Non-pigmented ciliary epithelial cell (primary cell): ENCODE results near the gene SH3BGRL.
A peak's percentile ranks its signal among the peaks of the same experiment; 100 is the strongest.
"Not testable (repeated sequence)": the region's sequence is repeated elsewhere in the genome, so short reads cannot be mapped to it uniquely, and the experiment has no call there.

Experiments used
- DNase-seq: peaks from one replicate; pipeline ENCODE4 v3.0.0-alpha.2; 2010; ENCODE audit warnings: low read depth

Gene SH3BGRL

GRCh38 chrX:81259714-81260395 is 58.0 kb downstream of the SH3BGRL start:
- no peak for DNase-seq

DNA sequence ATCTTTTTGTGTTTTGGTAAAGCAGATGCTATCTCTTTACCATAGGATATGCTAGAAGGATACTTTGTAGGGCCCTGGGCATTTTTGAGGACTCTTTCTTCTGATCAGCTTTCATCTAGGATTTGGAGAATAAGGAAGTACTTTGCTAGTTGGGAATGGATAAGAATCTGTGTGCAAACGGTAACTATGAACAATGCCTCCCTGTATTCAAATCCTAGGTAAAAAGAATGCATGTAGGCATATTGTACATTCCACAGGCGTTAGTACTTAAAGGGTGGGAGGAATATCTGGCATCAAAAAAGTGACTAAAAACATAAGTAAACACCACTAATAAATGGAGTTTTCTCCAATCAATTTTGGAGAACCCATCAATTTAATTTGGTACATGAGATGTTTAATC is 59.7 kb downstream of the SH3BGRL start:
- DNase-seq: peak; percentile 43

GRCh38 chrX:81263059-81263458 is 61.2 kb downstream of the SH3BGRL start:
- no peak for DNase-seq

GRCh38 chrX:81278616-81279015 is 76.7 kb downstream of the SH3BGRL start:
- DNase-seq: no peak

- no peak for DNase-seq
These were observed 78.2 kb downstream of the SH3BGRL start for GRCh38 chrX:81280148-81280547.

- no peak for DNase-seq
These were observed 84.2 kb downstream of the SH3BGRL start for GRCh38 chrX:81286075-81286474.

- DNase-seq: no peak
These were observed 84.7 kb downstream of the SH3BGRL start for GRCh38 chrX:81286608-81287007.

- DNase-seq: no peak
These were observed 90.1 kb downstream of the SH3BGRL start for GRCh38 chrX:81291996-81292395.

DNA sequence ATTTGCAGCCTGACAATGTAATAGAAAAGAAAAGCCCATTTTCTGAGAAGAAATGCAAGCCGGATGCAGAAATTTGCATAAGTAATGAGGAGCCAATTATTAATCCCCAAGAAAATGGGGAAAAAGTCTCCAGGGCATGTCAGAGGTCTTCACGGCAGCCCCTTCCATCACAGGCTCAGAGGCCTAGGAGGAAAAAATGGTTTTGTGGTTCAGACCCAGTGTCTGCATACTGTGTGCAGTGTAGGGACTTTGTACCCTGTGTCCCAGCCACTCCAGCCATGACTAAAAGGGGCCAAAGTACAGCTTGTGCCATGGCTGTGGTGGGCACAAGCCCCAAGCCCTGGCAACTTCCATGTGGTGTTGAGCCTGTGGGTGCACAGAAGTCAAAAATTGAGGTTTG is 92.2 kb downstream of the SH3BGRL start:
- no peak for DNase-seq

GRCh38 chrX:81301877-81302276 is 100.0 kb downstream of the SH3BGRL start:
- no peak for DNase-seq

DNA sequence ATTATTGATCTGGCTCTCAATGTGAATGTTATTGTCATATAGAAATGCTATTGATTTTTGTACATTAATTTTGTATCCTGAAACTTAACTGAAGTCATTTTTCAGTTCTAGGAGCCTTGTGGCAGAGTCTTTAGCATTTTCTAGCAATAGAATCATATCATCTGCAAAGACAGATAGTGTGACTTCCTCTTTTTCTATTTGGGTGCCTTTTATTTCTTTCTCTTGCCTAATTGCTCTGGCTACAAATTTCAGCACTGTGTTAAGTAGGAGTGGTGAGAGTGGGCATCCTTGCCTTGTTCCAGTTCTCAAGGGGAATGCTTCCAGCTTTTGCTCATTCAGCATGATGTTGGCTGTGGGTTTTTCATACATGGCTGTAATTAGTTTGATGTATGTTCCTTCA is 102.7 kb downstream of the SH3BGRL start:
- no peak for DNase-seq

GRCh38 chrX:81305240-81305639 is 103.3 kb downstream of the SH3BGRL start:
- DNase-seq: no peak

- DNase-seq: no peak
These were observed 106.4 kb downstream of the SH3BGRL start for GRCh38 chrX:81308086-81308829.

DNA sequence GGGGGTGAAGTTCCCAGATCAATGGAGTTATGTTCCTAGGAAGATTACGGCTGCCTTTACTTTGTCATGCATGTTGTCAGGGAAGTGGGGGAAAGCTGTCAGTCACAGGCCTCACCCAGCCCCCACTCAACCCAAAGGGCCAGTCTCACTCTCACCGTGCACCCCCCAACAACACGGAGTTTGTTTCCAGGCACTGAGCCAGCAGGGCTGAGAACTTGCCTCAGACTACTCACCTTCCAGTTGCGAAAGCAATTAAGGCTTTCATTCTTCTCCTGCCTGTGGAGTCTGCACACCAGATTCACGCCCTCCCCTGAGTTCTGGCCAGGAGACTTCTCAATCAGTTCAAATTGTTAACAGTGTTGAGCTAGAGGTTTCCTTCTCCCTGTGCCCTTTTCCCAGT is 114.3 kb downstream of the SH3BGRL start:
- DNase-seq: no peak

GRCh38 chrX:81331653-81332052 is 129.8 kb downstream of the SH3BGRL start:
- DNase-seq: not testable (repeated sequence)

GRCh38 chrX:81336455-81337152 is 134.7 kb downstream of the SH3BGRL start:
- DNase-seq: no peak

GRCh38 chrX:81337805-81338204 is 135.9 kb downstream of the SH3BGRL start:
- DNase-seq: no peak

DNA sequence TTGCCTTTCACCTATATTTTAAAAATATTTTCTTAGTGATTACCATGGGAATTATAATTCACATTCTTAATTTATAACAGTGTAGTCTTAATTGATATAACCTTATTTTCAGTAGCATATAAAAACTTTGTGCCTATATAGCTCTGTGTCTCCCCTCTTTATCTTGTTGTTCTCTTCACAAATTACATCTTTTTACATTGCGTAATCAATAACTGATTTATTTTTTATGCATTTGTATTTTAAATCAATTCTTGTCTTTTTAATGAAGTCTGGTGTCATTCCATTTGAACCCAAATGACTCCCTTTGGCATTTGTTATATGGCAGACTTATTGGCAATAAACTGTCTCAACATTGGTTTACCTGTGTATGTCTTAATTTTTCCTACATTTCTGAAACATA is 137.0 kb downstream of the SH3BGRL start:
- DNase-seq: no peak

DNA sequence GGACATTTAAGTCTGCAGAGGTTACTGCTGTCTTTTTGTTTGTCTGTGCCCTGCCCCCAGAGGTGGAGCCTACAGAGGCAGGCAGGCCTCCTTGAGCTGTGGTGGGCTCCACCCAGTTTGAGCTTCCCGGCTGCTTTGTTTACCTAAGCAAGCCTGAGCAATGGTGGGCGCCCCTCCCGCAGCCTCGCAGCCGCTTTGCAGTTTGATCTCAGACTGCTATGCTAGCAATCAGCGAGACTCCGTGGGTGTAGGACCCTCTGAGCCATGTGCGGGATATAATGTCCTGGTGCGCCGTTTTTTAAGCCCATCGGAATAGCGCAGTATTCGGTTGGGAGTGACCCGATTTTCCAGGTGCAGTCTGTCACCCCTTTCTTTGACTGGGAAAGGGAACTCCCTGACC is 143.4 kb downstream of the SH3BGRL start:
- DNase-seq: not testable (repeated sequence)
